Measurements from ENCODE around the gene CABLES2. TPM values are rescaled to one million over a fixed set of nuclear protein-coding genes. Genes with fewer than 3 reads are reported as not detected.

CABLES2 gene
- total RNA-seq, 6 experiments from 2014 or later = 1.4 to 2.9 (median 2.5) TPM

GRCh38 chr20:62445553-62446340, 38.7 kb upstream of the CABLES2 start:
- Histone ChIP-seq H3K27me3 (no peaks in the 10 kb centered on the region), H3K4me3 (no peak overlapping the region), H3K27ac (no peak overlapping the region), H3K36me3 (no peaks in the 10 kb centered on the region), H3K4me1 (peaks cover 0 to 7% (median 0%) of the 10 kb centered on the region in 4 donors), H3K9me3 (no peaks in the 10 kb centered on the region)
- TF ChIP-seq POLR2A (IDR thresholded peaks at IDR 0.05) (no peak), CTCF (IDR thresholded peaks at IDR 0.05) (no peak)
- DNase-seq (no peak), ATAC-seq (no peak)
- intact Hi-C loops (cut with DNase I) = no loop called here
- 53% methylated on average over 11 of the region's 36 CpGs for WGBS (ENCODE audit: insufficient coverage, low coverage, low lambda C conversion rate, missing lambda C conversion rate)

GRCh38 chr20:62444286-62444685, 37.2 kb upstream of the CABLES2 start:
- intact Hi-C loops (cut with DNase I) = no loop called here
- WGBS (ENCODE audit: insufficient coverage, low coverage, low lambda C conversion rate, missing lambda C conversion rate) = 74% methylated on average over 6 of the region's 6 CpGs
- Histone ChIP-seq H3K36me3 (no peaks in the 10 kb centered on the region), H3K9me3 (no peaks in the 10 kb centered on the region), H3K27ac (no peak overlapping the region), H3K27me3 (no peaks in the 10 kb centered on the region), H3K4me3 (no peak overlapping the region), H3K4me1 (no peaks in the 10 kb centered on the region)
- no peak for TF ChIP-seq POLR2A (IDR thresholded peaks at IDR 0.05)
- TF ChIP-seq CTCF (IDR thresholded peaks at IDR 0.05) = no peak
- DNase-seq = no peak
- ATAC-seq = no peak

GRCh38 chr20:62441987-62442539, 35.0 kb upstream of the CABLES2 start:
- TF ChIP-seq POLR2A (IDR thresholded peaks at IDR 0.05) (no peak), CTCF (IDR thresholded peaks at IDR 0.05) (no peak)
- DNase-seq (no peak), ATAC-seq (no peak)
- H3K9me3 ChIP-seq = no peaks in the 10 kb centered on the region
- no peak overlapping the region for H3K4me3 ChIP-seq
- no peak overlapping the region for H3K27ac ChIP-seq
- 67% methylated on average over 1 of the region's 16 CpGs for WGBS (ENCODE audit: insufficient coverage, low coverage, low lambda C conversion rate, missing lambda C conversion rate)
- H3K4me1 ChIP-seq = no peaks in the 10 kb centered on the region
- no peaks in the 10 kb centered on the region for H3K36me3 ChIP-seq
- H3K27me3 ChIP-seq = no peaks in the 10 kb centered on the region
- intact Hi-C loops (cut with DNase I) = no loop called here

GRCh38 chr20:62439218-62439617, 32.1 kb upstream of the CABLES2 start:
- WGBS (ENCODE audit: insufficient coverage, low coverage, low lambda C conversion rate, missing lambda C conversion rate) = 33% methylated on average over 1 of the region's 5 CpGs
- Histone ChIP-seq H3K36me3 (no peaks in the 10 kb centered on the region), H3K27ac (no peak overlapping the region), H3K9me3 (no peaks in the 10 kb centered on the region), H3K4me3 (no peak overlapping the region), H3K27me3 (no peaks in the 10 kb centered on the region), H3K4me1 (no peaks in the 10 kb centered on the region)
- DNase-seq (no peak), ATAC-seq (no peak)
- intact Hi-C loops (cut with DNase I) = no loop called here
- TF ChIP-seq POLR2A (IDR thresholded peaks at IDR 0.05) (no peak), CTCF (IDR thresholded peaks at IDR 0.05) (no peak)
